Choroid plexus epithelial cell (primary cell): ENCODE results near the gene ZNF423.

ENCODE experiments used
- DNase-seq: peaks from one replicate; pipeline ENCODE4 v3.0.0-alpha.2; 2010; ENCODE audit warnings: low read depth
- H3K4me3 ChIP-seq: 2 replicates; pipeline ENCODE4 v1.5.1; 2011; ENCODE audit warnings: low read depth, mild to moderate bottlenecking, control low read depth, low read length, moderate library complexity
- TF ChIP-seq, protein P1 (sequence below): conservative IDR thresholded peaks from 2 replicates; pipeline ENCODE4 v1.5.1; 2011; ENCODE audit warnings: low read depth, mild to moderate bottlenecking, control low read depth, inconsistent platforms, low read length, moderate library complexity

The ZNF423 gene

DNA sequence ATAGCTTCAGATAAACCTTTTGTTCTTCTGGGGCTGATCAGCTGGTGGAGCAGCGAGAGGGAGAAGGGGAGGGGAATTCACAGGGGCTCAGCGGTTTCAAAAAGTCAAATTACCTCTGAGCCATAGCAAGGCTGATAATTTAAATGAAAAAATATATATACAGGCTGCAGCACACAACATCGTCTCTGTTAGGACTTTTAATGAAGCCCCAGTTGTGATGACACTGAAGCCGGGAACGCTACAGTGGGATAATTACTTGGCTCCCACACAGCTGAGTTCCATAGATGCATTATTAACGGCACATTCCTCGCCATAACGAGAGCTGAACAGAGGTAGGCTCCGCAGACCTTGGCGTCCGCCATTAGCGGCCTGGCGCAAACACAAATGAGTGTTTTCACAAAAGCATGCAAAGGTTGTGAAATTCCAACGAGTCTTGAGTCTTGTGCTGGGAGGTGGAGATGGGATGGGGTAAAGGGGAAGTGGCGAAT is 266.3 kb downstream of the ZNF423 start:
- H3K4me3 ChIP-seq = no peak overlapping the region
- DNase-seq = no peak
- TF ChIP-seq, protein P1, sequence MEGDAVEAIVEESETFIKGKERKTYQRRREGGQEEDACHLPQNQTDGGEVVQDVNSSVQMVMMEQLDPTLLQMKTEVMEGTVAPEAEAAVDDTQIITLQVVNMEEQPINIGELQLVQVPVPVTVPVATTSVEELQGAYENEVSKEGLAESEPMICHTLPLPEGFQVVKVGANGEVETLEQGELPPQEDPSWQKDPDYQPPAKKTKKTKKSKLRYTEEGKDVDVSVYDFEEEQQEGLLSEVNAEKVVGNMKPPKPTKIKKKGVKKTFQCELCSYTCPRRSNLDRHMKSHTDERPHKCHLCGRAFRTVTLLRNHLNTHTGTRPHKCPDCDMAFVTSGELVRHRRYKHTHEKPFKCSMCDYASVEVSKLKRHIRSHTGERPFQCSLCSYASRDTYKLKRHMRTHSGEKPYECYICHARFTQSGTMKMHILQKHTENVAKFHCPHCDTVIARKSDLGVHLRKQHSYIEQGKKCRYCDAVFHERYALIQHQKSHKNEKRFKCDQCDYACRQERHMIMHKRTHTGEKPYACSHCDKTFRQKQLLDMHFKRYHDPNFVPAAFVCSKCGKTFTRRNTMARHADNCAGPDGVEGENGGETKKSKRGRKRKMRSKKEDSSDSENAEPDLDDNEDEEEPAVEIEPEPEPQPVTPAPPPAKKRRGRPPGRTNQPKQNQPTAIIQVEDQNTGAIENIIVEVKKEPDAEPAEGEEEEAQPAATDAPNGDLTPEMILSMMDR = no peak

DNA sequence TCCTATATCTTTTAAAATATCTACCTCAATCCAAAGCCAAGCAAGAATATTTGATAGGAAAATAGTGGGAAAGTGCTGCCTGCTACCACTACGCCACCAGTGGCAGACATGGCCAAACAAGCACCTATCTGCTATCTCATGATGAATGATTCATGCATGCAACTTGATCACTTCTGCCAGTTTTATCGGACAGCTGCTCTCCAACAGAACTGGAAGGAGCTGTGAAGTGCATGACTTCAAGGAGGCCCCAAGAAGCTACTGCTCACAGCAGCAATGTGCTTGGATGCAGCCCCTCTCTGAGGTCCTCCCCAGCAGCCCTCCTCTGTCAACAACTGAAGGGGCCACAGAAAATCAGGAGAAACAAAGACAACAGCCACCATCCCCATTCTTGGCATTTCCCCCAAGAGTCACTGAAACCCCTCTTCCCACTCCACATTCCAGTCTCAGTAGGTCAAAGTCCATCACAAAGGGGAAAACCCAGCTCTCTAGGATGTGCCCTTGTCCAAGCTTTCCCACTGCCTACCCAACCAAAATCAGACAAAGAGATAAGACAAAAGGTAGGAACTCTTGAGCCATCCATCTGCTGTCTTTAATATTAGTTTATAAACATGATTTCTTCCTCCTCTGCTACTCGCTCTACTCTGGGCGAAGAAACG is 267.1 kb downstream of the ZNF423 start:
- no peak overlapping the region for H3K4me3 ChIP-seq
- peak; percentile 81 for DNase-seq
- TF ChIP-seq, protein P1 = no peak

DNA sequence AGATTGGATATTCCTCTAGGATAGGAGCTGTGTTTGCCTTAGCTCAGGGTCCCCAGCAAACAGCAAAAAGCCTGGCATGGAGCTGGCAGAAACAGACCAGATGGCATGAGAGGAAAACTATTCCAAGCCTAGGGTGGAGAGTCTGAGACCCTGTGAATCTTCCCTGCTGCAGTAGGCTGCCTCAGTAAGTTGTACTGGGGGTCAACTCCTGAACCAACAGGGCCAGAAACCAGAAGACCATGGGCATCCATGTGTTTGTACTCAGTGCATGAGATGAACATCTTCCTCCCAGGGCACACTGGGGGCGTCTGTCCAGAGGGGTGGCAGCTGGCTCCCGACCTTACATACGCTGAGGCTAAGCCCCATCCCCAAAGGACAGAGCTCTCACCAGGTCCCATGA is 267.9 kb downstream of the ZNF423 start:
- TF ChIP-seq, protein P1 = no peak
- no peak for DNase-seq
- no peak overlapping the region for H3K4me3 ChIP-seq

DNA sequence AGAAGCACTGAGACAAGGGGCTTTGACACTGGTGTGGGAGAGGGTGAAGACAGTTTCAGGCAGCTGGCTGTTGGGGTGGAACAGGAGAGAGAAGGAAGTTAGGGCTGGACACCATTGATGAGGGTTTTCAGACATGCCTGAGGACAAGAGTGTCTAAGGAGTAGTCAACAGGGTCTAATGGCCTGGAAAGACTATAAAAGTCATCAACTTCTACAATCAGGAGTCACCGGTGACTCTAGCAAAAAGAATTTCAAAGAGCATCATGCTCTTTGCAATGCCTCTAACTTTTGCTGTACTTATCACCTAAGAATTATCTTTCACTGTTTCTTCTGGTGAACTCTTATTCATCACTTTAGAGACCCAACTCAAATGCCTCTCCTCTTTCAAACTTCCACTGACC is 268.4 kb downstream of the ZNF423 start:
- no peak for DNase-seq
- TF ChIP-seq, protein P1 = no peak
- no peak overlapping the region for H3K4me3 ChIP-seq

DNA sequence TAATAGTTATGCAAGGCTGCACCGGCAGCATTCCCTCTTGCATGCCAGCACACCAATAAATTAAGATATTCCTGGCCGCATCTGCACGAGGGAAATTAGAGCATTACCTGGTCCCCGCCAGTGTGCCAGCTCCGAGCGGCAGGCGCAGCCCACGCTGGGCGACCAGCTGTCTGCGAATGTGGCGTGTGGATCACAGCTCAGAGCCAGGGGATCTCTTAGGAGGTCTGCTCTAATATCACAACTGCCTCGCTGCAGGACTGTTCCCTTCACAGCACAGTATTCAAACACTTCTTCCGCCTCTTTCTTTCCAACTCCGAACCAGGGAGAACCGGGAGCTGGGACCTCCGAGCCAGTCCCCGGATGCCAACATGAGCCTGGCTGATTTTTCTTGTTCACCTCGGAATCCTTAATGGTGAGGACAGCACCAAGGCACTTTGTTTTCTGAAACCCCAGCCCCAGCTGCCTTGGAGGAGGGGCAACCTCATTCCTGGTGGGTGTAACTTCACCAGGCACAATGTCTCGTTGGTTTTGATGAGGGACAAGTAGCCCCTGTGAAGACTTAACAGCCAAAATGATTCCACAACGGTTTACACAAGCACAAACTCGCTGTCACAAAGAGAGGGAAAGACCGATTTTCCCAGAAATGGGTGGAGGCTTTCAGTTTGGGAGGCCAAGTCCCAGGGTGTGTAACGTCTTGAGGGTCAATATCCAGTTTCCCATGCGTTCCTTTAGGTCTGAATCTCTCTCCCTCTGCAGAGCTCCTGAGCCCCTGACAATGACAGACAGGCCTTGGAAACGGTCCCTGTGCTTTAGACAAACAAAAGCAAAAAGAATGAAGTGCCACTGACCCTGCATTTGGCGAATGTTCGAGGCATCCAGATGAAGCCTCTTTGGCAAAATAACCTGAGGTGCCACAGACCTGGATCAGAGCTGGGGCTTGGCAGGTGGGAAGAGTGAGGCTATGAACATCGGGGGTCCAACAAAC is 269.2 kb downstream of the ZNF423 start:
- TF ChIP-seq, protein P1 = no peak
- no peak for DNase-seq
- H3K4me3 ChIP-seq = no peak overlapping the region

DNA sequence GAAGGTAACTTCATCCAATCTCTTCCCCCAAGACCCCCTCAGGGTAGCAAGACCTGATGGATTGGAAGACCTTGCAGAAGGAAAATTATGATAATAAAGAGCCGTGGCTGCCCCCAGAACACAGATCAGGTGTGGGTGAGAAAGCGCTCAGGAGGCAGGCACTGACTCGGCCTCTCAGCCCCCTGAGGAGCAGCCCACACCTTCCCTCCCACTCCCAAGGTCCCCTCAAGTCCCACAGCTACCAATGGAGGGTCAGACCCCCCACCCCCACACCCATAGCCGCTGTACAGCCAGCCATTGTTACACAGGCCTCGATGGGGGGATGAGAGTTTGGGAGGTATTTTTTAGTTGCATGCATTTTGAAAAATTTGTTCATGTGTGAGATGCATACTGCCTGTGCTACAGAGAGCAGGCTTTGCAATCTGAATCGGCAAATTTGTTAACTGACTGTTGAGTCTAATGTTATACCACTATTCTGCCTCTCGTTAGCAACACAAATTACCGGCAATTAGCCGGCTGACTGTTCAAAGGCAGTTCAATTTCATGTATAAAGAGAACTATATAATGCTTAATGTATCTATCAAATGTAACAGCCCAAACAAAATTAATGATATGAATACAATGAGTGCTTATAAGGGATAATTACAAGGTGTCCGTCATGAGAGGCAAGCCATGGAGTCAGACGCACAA is 270.6 kb downstream of the ZNF423 start:
- no peak for DNase-seq
- TF ChIP-seq, protein P1 = no peak
- H3K4me3 ChIP-seq = no peak overlapping the region
